ENCODE measurements around the gene AK3.
"Not testable (repeated sequence)": the region's sequence is repeated elsewhere in the genome, so short reads cannot be mapped to it uniquely, and the experiment has no call there.

The AK3 gene

DNA sequence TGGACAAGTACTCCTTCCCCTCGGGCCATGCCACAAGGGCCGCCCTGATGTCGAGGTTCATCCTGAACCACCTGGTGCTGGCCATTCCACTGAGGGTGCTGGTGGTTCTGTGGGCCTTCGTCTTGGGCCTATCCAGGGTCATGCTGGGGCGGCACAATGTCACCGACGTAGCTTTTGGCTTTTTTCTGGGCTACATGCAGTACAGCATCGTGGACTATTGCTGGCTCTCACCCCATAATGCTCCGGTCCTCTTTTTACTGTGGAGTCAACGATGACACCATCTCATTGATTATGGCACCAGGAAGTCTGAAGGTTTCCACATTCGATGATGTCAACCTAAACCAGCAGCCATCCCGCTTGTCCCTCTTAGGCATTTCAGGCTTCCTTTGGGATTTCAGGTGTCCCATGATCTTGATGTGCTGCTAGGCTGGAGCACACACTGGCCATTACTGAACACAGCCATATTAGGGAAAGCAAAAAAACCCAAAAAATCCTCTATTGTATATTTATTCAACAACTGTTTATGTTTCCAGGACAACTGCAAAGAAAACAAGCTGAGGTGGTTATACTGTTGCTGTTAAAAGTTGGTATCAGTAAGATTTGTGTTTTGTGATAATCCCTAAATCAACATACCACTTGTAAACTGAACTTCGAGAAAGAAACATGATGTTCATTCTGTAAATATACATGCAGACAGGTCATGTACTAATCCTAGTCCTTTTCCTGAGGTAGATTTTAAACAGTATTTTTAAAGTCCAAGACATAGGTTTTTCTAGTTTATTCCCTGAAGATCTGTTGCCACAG is 77.8 kb downstream of the AK3 start:
- no peak for DNase-seq

DNA sequence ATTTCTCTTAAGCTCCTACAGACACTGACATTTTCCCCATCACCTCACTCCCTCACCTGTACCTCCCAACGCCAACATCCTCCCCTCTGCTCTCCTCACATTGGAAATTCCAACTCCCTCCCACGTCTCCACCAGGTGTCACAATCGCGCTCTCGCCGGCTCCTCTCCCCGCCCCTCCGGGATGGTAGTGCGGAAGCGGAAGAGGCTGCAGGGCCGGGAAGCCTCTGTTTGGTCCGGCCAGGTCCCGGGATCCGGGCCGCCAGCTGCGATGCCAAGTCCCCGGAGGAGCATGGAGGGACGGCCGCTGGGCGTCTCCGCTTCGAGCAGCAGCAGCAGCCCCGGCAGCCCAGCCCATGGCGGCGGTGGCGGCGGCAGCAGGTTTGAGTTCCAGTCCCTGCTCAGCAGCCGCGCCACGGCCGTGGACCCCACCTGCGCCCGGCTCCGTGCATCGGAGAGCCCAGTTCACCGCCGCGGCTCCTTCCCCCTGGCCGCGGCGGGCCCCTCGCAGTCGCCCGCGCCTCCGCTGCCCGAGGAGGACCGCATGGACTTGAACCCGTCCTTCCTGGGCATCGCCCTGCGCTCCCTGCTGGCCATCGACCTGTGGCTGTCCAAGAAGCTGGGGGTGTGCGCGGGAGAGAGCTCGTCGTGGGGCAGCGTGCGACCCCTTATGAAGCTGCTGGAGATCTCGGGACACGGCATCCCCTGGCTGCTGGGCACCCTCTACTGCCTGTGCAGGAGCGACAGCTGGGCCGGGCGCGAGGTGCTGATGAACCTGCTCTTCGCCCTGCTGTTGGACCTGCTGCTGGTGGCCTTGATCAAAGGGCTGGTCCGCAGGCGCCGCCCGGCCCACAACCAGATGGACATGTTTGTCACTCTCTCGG is 78.7 kb downstream of the AK3 start, which contains the start of gene PLPP6:
Gene PLPP6 (plus strand): TSS at position 187 of the 881 bp plus-strand sequence. CDS start 82 bp downstream, at position 269.
- DNase-seq, result peak; percentile 56 to 57

DNA sequence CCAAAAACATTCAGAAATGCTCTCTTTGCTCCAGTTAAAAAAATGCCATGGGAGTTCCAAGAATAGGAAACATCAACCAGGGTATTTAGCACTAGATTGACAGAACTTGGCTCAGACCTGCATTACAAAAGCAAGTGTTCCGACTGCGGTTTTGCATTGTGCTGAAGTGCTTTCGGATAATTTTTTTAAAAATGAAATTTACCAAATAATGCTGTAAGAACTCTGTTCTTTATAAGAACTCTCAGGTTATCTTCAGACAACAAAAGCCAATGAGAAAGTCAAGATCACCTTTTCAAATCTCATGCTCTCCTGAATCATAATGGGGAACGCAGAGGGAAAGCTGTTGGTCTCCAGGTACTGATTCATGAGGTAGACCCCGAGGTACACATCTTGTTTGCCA is 79.4 kb downstream of the AK3 start:
- peak in 1 of 2 experiments; percentile 8 for DNase-seq

DNA sequence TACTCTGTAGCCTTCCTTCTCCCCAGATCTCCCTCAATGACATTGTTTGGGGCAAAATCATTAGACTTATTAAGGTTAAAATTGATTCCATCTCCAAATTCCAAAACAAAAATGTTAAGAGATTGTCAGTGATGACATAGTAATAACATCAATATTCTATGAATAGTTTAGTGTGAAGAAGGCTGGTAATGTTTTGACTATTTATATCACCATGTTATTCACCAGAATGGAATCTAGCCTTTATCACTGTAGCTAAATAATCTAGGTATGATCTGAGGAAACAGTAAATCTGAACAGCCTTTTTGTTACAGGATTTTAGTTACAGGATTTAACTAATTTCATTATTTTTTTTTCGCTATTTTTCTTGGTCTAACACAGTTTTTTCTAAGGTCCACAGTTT is 79.8 kb downstream of the AK3 start:
- no peak for DNase-seq

DNA sequence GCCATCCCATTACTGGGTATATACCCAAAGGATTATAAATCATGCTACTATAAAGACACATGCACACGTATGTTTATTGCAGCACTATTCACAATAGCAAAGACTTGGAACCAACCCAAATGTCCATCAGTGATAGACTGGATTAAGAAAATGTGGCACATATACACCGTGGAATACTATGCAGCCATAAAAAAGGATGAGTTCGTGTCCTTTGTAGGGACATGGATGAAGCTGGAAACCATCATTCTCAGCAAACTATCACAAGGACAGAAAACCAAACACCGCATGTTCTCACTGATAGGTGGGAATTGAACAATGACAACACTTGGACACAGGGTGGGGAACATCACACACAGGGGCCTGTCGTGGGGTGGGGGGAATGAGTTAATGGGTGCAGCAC is 80.3 kb downstream of the AK3 start:
- not testable (repeated sequence) for DNase-seq
